GM10847 (cell line): Measurements from ENCODE around the gene OR1G1.

Experiments used
- POLR2A ChIP-seq: IDR thresholded peaks from 2 replicates; pipeline ENCODE4 v1.6.1; 2011; ENCODE audit not compliant: insufficient read length; ENCODE audit errors: extremely low read depth

The OR1G1 gene

DNA sequence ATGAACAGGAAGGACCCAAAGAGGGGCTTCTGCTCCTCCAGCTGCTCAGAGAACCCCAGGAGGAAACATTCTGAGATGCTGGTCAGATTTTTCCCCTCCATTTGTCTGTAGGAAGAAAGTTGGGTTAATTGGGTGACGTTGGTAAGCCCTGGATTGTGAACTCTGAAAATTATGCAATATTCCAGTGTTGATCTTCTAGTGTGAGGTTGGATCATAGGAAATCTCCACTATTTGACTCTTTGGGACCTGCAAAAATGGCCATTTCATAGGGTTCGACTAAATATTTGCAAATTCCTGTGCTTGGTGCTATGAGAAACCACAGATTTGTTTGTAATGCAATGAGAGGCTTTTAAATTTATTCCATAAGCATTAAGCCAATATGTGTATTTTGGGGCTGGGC, at the start of gene OR1G1:
Gene OR1G1 (minus strand): TSS at position 101 of the 400 bp plus-strand sequence. CDS start 0 bp downstream, at position 101.
- no peak for TF ChIP-seq POLR2A

DNA sequence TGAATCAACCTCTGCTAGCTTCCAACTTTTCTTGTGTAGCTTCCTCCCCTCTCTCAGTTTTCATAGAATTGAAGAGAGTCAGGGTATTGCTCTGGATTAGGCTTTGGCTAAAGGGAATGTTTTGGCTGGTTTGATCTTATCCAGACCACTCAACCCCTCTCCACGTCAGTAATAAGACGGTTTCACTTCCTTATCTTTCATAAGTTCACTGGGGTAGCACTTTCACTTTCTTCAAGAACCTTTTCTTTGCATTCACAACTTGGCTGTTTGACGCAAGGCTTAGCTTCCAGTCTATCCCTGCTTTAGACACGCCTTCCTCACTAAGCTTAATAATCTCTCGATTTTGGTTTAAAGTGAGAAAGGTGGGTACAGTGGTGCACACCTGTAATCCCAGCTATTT, 40.2 kb upstream of the OR1G1 start:
- TF ChIP-seq POLR2A: no peak

DNA sequence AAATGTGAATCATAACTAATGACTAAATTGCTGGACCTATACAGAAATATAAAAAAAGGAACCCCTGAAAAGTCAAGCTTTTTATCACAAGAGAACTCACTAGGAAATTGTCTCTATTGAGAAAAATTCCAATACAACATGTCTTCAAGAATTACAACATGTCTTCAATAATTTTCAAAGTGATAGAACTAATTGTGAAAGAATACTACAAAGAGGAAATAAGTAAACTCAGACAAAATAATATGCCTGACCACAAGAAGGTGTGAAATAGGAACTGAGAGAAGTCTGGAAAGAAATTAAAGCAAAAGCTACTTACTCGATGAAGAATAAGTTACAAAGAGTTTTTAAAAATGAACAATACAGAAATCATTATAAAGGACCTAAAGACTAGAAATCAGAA, 29.9 kb upstream of the OR1G1 start:
- TF ChIP-seq POLR2A: no peak

DNA sequence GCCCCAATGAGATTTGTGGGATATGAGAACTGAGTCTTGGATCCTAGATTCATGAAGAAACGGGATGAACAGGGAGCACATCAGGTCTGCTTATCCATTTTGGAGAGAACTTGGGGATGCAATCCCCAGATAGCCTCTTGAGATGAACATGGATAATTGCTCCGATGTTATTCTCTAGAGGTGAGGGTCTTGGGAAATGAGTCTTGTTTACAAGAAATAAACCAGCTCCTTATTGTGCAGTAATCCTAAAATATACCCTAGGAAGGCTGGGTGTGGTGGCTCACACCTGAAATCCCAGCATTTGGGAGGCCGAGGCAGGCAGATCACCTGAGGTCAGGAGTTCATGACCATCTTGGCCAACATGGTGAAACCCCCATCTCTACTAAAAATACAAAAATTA, 23.0 kb downstream of the OR1G1 start, which contains the start of gene OR1D2:
Gene OR1D2 (minus strand): TSS at position 101 of the 400 bp plus-strand sequence. CDS start 11,426 bp downstream, outside the sequence.
- no peak for TF ChIP-seq POLR2A
